ENCODE results near the gene FAM9A.
"Not testable (repeated sequence)": the region's sequence is repeated elsewhere in the genome, so short reads cannot be mapped to it uniquely, and the experiment has no call there.

Gene FAM9A

DNA sequence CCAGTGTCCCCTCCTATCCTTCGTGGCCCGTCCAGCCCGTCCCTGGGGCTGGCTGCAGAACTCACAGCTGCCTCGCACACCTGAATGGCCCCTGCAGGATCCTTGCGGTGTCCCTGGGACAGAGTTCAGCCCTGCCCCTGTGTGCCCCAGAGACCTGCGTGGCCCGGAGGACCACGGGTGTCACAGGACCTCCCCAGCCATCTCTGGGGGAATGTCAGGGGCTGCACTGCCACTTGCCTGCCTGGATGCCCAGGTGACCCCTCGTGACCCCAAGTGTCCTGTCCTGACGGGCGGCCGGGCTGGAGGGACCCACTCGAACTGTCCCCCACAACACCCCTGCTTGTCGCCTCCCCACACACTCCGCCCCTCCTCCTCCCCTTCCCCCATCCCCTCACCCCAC, 832 bp downstream of the FAM9A start:
- DNase-seq: not testable (repeated sequence)

GRCh38 chrX:8799281-8799680, 1.9 kb downstream of the FAM9A start:
- DNase-seq: not testable (repeated sequence)

GRCh38 chrX:8798702-8799101, 2.5 kb downstream of the FAM9A start:
- DNase-seq: not testable (repeated sequence)

GRCh38 chrX:8787119-8787518, 14.1 kb downstream of the FAM9A start:
- DNase-seq: not testable (repeated sequence)

- no peak for DNase-seq
Measured at GRCh38 chrX:8784162-8784561, 17.0 kb downstream of the FAM9A start.

- no peak for DNase-seq
Measured at GRCh38 chrX:8783714-8784098, 17.5 kb downstream of the FAM9A start.

DNA sequence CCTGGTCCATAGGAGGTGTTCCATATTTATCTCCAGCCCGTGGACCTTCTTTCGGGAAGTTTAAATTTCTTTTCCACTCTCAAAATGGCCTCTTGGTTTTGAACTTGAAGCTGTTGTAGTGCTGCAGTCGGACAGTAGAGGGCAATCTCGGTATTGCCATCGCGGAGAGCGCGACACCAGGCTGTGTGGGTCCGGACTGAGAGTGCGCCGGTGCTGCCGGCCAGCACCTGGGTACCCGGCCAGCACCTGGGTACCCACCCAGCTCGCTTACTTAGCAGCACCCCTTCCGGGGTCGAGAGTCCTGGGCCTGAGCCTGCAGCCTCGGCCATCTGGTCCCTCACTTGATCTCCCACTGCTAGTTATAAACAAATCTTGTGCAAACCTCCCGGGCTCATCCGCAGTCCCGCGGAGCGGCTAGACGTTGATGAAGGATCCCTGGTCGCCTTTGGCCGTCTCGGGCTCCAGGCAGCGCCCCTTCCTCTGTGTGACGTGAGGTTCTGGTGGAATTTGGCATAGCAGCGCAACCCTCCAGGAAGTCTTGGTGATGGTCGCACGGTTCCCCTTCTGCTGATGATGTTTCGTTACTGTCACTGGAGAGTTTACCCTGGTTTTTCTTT, 18.0 kb downstream of the FAM9A start:
- no peak for DNase-seq

DNA sequence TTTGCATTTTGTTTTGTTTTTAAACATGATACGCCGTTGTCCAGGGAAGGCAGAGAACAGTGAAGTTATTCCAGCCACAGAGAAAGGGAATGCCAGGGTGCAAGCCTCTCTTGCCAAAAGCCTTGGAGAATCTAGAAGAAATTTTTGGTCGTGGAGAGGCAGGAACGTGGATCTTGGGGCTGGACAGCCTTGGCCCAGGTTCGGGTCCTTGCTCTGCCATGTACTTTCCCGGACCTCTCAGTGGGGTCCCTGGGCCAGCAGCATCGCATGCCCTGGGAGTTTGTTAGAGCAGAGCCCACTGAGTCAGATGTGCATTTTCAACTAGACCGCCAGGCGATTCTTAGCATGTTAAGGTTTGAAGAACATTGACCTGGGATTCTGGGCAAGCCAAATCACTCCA, 18.6 kb downstream of the FAM9A start:
- no peak for DNase-seq

GRCh38 chrX:8781921-8782320, 19.3 kb downstream of the FAM9A start:
- DNase-seq: not testable (repeated sequence)

GRCh38 chrX:8773117-8773516, 28.1 kb downstream of the FAM9A start:
- DNase-seq: no peak

DNA sequence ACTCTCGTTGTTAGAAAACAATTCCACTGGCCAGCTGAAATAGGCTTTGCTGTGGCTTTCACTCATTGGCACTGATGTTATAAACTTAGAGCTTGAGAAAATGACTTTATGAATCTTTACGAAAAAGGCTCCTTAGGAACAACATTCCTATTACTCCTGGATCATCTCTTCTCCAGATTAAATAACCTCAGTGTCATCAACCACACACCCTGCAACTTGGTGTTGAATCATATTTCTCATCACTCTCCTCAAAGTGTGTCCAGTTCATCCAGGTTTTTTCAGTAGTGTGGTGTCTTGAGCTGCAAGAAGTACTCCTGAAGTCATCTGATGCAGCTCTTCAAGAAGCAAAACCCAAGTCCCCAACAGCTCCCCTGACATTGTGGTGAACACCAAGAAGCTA, 41.2 kb downstream of the FAM9A start:
- no peak for DNase-seq

- not testable (repeated sequence) for DNase-seq
Measured at GRCh38 chrX:8758706-8759105, 42.5 kb downstream of the FAM9A start.

GRCh38 chrX:8757609-8758389, 43.4 kb downstream of the FAM9A start:
- DNase-seq: not testable (repeated sequence)

DNA sequence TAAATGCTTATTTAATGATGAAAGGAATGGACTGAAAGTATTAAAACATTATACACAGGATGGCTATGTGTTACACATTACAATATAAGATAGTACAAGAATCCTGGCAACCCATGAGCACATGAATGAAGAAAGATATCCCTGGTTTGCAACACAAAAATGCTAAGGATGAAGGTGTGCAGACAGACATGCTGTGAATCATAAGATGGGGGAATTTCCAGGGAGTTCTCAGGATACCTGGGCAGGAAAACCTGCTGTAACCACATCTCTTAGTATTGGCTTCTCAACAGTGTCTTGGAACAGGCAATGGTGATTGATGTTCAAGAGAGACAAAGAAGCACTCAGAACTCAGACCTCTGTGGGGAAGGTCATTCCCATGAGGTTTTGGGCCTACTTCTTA, 45.4 kb downstream of the FAM9A start:
- no peak for DNase-seq

- DNase-seq: no peak
Measured at GRCh38 chrX:8755116-8755515, 46.1 kb downstream of the FAM9A start.

DNA sequence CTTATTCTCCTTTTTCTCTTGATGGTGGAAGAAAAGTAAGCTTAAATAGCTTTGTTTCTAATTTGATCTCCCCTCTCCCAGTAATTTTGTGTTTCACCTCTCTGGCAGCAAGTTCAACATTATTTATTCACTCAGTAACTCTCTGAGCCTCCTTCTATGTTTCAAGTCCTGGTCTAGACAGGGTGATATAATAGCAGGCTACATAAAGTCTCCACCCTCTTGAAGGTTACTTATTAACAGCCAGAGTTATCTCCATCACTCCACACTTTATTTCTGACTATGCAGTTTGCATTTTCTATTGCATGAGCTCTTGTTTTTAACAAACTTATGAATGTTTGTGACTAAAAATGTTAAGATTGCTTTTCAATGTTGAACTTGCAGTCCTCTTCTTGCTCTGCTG, 51.5 kb downstream of the FAM9A start:
- DNase-seq: no peak

GRCh38 chrX:8748855-8749254, 52.3 kb downstream of the FAM9A start:
- DNase-seq: no peak

- peak; percentile 48 for DNase-seq
Measured at GRCh38 chrX:8743126-8743732, 58.0 kb downstream of the FAM9A start.

GRCh38 chrX:8741981-8742380, 59.2 kb downstream of the FAM9A start:
- no peak for DNase-seq
